Stimulated activated CD8-positive, alpha-beta memory T cell treated with anti-CD3 and anti-CD28 coated beads, Interleukin-15, amount 100 ng/mL, for 4 hours (primary cell): ENCODE data around the gene SMAD2.
"Not testable (repeated sequence)": the region's sequence is repeated elsewhere in the genome, so short reads cannot be mapped to it uniquely, and the experiment has no call there.

ENCODE experiments used
- DNase-seq, 2 donors: peaks; one replicate each; pipeline ENCODE4 v3.0.0-alpha.2; 2020; ENCODE audit warnings: low read depth in 2 of 2

SMAD2 gene

GRCh38 chr18:47844828-47845498 lies 85.5 kb downstream of the SMAD2 start:
- no peak for DNase-seq

DNA sequence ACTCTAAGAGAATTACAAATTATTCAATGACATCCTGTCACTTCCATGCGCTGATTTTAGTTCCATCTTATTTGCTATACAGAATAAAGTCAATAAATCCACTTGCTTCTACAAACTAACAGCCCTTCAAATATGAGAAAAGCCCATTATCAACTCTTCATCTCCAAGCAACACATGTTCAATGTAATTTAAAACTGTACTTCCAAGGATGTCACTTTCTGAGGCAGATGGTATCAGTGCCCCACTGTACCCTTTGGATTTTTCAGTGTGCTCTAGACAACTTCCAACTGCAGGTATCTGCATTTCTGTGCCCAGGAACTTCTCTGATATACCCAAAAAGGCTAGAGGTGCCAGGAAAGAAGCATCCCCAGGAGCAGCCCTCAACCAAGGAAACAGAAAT lies 87.6 kb downstream of the SMAD2 start:
- no peak for DNase-seq

DNA sequence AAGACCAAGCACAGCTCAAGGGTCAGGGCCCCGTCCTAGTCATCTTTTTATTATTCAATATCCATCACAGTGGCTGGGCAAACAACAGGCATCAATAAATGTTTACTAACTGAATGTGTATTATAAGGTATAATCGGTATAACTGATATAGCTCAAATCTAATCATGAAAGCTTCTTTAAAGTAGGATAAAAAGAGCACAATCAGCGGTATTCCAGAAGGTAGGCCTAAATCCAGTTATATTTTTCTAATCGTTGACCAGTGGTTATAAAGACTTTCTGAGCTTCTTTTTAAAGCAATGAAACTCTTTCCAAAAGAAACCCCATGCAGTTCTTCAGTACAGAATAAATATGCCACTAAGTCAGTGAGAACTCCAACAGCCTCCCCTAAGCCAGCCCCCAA lies 92.1 kb downstream of the SMAD2 start:
- DNase-seq = no peak

- DNase-seq = no peak
These were observed 98.1 kb downstream of the SMAD2 start for GRCh38 chr18:47832348-47832747.

GRCh38 chr18:47831351-47831750 lies 99.1 kb downstream of the SMAD2 start:
- DNase-seq = no peak

GRCh38 chr18:47830772-47831171 lies 99.7 kb downstream of the SMAD2 start:
- no peak for DNase-seq

DNA sequence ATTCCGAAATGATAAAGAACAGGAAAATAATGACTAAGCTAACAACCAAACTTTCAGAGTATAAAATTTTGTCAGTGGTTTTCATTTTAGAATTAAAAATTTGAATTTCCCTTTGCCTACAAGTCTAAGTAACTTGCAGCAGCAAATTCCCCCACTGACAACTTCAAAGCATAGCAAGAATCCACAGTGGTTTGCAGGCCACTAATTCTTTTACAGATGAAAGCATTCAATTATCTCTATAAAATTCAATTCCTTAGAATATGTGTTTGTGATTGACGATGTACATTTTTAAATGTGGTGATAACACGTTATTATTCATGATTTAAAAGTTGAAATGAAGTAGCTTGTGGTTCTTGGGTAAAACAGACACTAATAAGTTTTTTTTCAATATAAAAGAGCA lies 100.6 kb downstream of the SMAD2 start:
- no peak for DNase-seq

- not testable (repeated sequence) for DNase-seq
These were observed 102.4 kb downstream of the SMAD2 start for GRCh38 chr18:47828031-47828430.

DNA sequence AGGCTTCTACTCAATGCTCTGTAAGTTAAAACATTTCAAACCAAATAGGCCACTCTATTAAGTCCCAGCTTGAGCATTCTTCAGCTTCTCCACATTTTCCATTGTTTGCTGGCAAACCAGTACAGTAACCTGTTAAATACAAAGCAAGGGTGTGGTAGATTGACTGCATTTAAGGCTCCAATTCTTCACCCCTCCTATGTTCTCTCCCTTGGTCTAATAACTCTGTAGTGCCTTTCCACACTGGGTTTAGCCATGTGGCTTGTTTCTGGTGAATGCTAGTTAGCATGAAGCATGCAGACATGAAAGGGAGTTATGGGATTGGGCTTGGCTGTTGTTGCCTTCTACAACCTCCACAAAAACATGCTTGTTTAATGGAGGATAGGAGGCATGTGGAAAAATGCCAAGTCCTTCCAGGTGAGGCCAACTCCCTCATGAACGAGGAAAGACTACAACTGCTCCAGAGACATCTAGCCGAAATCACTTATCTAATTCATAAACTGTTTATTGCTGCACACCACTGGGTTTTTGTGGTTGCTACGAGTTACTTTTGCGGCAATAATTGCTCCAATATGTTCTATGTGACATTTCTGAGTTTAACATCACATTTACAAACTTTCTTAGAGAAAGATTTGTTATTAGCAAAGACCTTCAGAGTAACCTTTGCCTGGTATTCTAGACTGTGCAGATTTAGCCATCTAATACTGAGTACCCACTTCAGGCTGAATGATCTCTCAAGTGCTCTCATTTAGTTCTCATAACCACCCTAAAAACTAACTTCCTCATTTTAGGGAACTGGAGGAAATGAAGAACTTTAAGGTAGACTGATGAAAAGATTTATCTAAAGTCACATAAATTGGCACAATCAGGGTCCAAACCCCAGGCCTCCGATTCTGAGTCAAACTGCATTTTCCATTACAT lies 104.0 kb downstream of the SMAD2 start:
- DNase-seq = no peak

GRCh38 chr18:47821314-47821713 lies 109.1 kb downstream of the SMAD2 start:
- no peak for DNase-seq

- no peak for DNase-seq
These were observed 112.7 kb downstream of the SMAD2 start for GRCh38 chr18:47817795-47818077.

- no peak for DNase-seq
These were observed 113.3 kb downstream of the SMAD2 start for GRCh38 chr18:47817017-47817794.

- DNase-seq = no peak
These were observed 114.8 kb downstream of the SMAD2 start for GRCh38 chr18:47815486-47816270.

GRCh38 chr18:47809420-47809819 lies 121.0 kb downstream of the SMAD2 start:
- no peak for DNase-seq

- DNase-seq = no peak
These were observed 127.7 kb downstream of the SMAD2 start for GRCh38 chr18:47802802-47803201.

DNA sequence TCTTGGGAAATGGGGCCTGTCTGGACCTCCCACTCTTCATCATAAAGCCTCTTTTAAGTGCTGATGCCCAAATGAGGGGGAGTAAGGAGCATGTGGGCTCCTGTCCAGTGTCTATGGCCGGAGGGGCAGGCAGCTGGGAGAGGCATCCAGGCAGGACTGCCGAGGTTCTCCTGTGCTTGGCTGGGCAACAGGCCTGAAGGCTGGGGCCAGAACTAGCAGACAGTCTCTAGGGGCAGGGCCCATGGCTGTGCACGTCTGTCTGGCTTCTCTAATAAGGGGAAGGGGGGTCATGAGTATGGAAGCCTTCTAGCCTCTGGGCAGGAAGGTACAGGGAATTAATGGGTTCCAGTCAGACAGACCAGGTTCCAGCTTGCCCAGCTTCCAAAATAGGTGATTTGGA lies 128.6 kb downstream of the SMAD2 start:
- no peak for DNase-seq

- no peak for DNase-seq
These were observed 129.7 kb downstream of the SMAD2 start for GRCh38 chr18:47800756-47801155.

GRCh38 chr18:47800248-47800647 lies 130.2 kb downstream of the SMAD2 start:
- DNase-seq = no peak

DNA sequence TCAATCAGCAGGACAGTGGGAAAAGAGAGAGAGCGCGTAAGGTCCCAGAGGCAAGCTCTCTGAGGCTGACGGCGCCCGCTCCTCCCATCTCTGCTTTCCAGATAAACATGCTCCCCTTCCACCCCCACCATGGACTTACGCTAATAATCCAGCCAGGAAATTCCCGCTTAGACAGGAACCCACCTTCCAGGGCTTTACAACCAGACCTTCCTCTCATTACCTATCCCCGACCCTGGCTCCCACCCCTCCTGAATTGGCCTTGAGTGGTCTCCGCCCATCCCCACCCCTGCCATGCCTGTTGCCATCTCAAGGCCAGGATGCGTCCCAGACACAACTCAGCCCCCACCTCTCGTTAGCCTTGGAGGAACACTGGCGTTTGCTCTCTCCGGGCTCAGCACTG lies 131.1 kb downstream of the SMAD2 start:
- no peak for DNase-seq

GRCh38 chr18:47798366-47798765 lies 132.1 kb downstream of the SMAD2 start:
- no peak for DNase-seq

GRCh38 chr18:47797126-47797525 lies 133.3 kb downstream of the SMAD2 start:
- no peak for DNase-seq

GRCh38 chr18:47795434-47795814 lies 135.0 kb downstream of the SMAD2 start:
- DNase-seq = no peak
